WERI-Rb-1 (cell line): ENCODE data around the gene WDR93.

ENCODE experiments used
- DNase-seq: peaks from one replicate; pipeline ENCODE4 v3.0.0-alpha.2; 2020
- H3K27ac ChIP-seq: fragments of 250-450 bp; sonication (Bioruptor Pico); 2 replicates; pipeline ENCODE4 v1.5.1; 2020; ENCODE audit warnings: mild to moderate bottlenecking, moderate library complexity
- H3K27me3 ChIP-seq: fragments of 250-450 bp; sonication (Bioruptor Pico); 2 replicates; pipeline ENCODE4 v1.5.1; 2021; ENCODE audit warnings: mild to moderate bottlenecking, low read depth, moderate library complexity; ENCODE audit not compliant: insufficient read depth, severe bottlenecking
- H3K36me3 ChIP-seq: fragments of 250-450 bp; sonication (Bioruptor Pico); 2 replicates; pipeline ENCODE4 v1.5.1; 2020; ENCODE audit warnings: mild to moderate bottlenecking, moderate library complexity
- H3K4me3 ChIP-seq: 2 replicates; pipeline ENCODE4 v1.5.1; 2011; ENCODE audit warnings: low read depth, mild to moderate bottlenecking, control low read depth, low read length
- H3K9me3 ChIP-seq: fragments of 250-450 bp; sonication (Bioruptor Pico); 2 replicates; pipeline ENCODE4 v1.5.1; 2021; ENCODE audit warnings: mild to moderate bottlenecking, moderate library complexity; ENCODE audit not compliant: severe bottlenecking
- TF ChIP-seq, protein P1 (sequence below): IDR thresholded peaks from 2 replicates; pipeline ENCODE4 v1.5.1; 2011; ENCODE audit warnings: low read depth, mild to moderate bottlenecking, control low read depth, inconsistent platforms, low read length

The WDR93 gene

DNA sequence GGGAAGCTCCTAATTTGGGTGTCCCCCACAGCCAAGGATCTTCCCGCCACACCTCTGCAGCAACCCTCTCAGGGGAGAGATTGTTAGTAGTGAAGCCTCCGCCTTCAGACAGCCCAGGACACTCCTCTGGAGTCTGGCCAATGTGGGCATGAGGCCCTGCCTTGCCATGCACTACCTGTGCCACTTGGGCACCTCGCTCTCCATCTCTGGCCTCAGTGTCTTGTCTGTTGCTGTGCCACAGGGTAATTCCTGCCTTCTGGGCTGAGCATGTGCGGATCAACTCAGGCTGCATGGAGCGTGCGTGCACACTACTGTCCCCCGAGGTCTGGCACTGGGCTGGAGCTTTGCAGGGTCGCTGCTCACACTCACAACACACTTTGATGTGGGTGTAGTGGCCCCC lies 68.4 kb downstream of the WDR93 start:
- TF ChIP-seq, protein P1, sequence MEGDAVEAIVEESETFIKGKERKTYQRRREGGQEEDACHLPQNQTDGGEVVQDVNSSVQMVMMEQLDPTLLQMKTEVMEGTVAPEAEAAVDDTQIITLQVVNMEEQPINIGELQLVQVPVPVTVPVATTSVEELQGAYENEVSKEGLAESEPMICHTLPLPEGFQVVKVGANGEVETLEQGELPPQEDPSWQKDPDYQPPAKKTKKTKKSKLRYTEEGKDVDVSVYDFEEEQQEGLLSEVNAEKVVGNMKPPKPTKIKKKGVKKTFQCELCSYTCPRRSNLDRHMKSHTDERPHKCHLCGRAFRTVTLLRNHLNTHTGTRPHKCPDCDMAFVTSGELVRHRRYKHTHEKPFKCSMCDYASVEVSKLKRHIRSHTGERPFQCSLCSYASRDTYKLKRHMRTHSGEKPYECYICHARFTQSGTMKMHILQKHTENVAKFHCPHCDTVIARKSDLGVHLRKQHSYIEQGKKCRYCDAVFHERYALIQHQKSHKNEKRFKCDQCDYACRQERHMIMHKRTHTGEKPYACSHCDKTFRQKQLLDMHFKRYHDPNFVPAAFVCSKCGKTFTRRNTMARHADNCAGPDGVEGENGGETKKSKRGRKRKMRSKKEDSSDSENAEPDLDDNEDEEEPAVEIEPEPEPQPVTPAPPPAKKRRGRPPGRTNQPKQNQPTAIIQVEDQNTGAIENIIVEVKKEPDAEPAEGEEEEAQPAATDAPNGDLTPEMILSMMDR, result no peak
- DNase-seq, result no peak
- H3K36me3 ChIP-seq, result no peaks in the 10 kb centered on the region
- H3K27me3 ChIP-seq, result no peaks in the 10 kb centered on the region
- no peaks in the 10 kb centered on the region for H3K9me3 ChIP-seq
- H3K27ac ChIP-seq, result 0 out of 2 replicates have a peak overlapping the region, but pooled peaks have one; percentile 14
- H3K4me3 ChIP-seq, result no peak overlapping the region

DNA sequence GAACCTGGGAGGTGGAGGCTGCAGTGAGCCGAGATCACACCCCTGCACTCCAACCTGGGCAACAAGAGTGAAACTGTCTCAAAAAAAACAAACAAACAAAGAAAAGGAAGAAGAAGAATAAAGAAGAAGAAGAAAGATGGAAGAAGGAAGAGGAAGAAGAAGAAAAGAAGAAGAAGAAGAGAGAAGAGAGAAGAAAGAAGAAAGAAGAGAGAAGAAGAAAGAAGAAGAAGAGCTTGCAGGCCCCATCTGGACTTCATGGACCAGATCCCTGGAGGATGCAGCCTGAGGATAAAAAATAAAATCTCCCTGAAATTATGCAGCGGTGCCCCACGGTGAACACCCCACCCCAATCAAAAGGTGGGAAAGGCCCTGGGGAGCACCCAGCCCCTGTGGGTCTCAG lies 69.2 kb downstream of the WDR93 start:
- TF ChIP-seq, protein P1, result no peak
- Histone ChIP-seq H3K27ac (peak overlapping the region; percentile 88), H3K27me3 (no peaks in the 10 kb centered on the region), H3K9me3 (no peaks in the 10 kb centered on the region), H3K4me3 (no peak overlapping the region), H3K36me3 (no peaks in the 10 kb centered on the region)
- no peak for DNase-seq

GRCh38 chr15:89760303-89761008 lies 69.8 kb downstream of the WDR93 start:
- H3K9me3 ChIP-seq, result no peaks in the 10 kb centered on the region
- TF ChIP-seq, protein P1, result peak; percentile 98
- peak; percentile 95 for DNase-seq
- H3K4me3 ChIP-seq, result peak overlapping the region; percentile 37
- peak overlapping the region; percentile 88 for H3K27ac ChIP-seq
- H3K27me3 ChIP-seq, result no peaks in the 10 kb centered on the region
- no peaks in the 10 kb centered on the region for H3K36me3 ChIP-seq

- Histone ChIP-seq H3K4me3 (no peak overlapping the region), H3K27me3 (no peaks in the 10 kb centered on the region), H3K9me3 (no peaks in the 10 kb centered on the region), H3K27ac (peak overlapping the region; percentile 88), H3K36me3 (no peaks in the 10 kb centered on the region)
- no peak for DNase-seq
- TF ChIP-seq, protein P1, result no peak
Measured at GRCh38 chr15:89761009-89761831, 70.6 kb downstream of the WDR93 start.

DNA sequence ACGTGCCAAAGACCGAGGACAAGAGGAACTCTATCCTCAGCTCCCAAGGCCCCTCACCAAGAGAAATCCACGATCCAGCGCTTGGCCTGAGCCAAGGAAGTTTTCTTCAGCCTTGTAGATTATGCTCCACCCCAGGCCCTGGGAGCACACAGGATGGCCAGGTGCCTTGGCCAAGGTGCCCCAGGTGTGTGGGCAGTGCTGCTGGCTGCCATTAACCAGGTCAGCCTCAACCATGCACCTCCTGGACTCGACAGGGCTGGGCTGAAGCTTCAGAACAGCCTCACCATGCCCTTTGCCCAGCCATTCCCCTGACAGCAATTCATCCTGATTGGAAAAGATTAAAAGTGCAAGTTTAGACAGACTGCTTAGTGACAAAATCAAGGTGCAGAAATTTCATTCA lies 71.3 kb downstream of the WDR93 start:
- DNase-seq, result no peak
- TF ChIP-seq, protein P1, result no peak
- peak overlapping the region; percentile 88; the same call in 1 of the 2 replicates for H3K27ac ChIP-seq
- H3K9me3 ChIP-seq, result no peaks in the 10 kb centered on the region
- H3K4me3 ChIP-seq, result no peak overlapping the region
- no peaks in the 10 kb centered on the region for H3K36me3 ChIP-seq
- no peaks in the 10 kb centered on the region for H3K27me3 ChIP-seq
